HuH-7.5 (cell line): ENCODE data around the gene ATG16L1.
A peak's percentile ranks its signal among the peaks of the same experiment; 100 is the strongest.

Experiments used
- DNase-seq: peaks from one replicate; pipeline ENCODE4 v3.0.0; 2011; ENCODE audit warnings: low spot score

Gene ATG16L1

GRCh38 chr2:233227346-233227978 is 24.0 kb upstream of the ATG16L1 start:
- DNase-seq, result no peak

GRCh38 chr2:233228376-233228775 is 23.1 kb upstream of the ATG16L1 start:
- no peak for DNase-seq

- no peak for DNase-seq
Measured at GRCh38 chr2:233233618-233234230, 17.7 kb upstream of the ATG16L1 start.

- no peak for DNase-seq
Measured at GRCh38 chr2:233234264-233234663, 17.2 kb upstream of the ATG16L1 start.

GRCh38 chr2:233234996-233235395 is 16.5 kb upstream of the ATG16L1 start:
- DNase-seq, result no peak

GRCh38 chr2:233235977-233236376 is 15.5 kb upstream of the ATG16L1 start:
- DNase-seq, result no peak

GRCh38 chr2:233236820-233237589 is 14.5 kb upstream of the ATG16L1 start:
- no peak for DNase-seq

- no peak for DNase-seq
Measured at GRCh38 chr2:233240897-233241296, 10.6 kb upstream of the ATG16L1 start.

GRCh38 chr2:233241803-233242202 is 9.7 kb upstream of the ATG16L1 start:
- DNase-seq, result no peak

GRCh38 chr2:233242231-233242927 is 9.1 kb upstream of the ATG16L1 start:
- DNase-seq, result no peak

- no peak for DNase-seq
Measured at GRCh38 chr2:233243348-233243747, 8.1 kb upstream of the ATG16L1 start.

- DNase-seq, result no peak
Measured at GRCh38 chr2:233244818-233245217, 6.7 kb upstream of the ATG16L1 start.

GRCh38 chr2:233245406-233245805 is 6.1 kb upstream of the ATG16L1 start:
- no peak for DNase-seq

GRCh38 chr2:233247116-233247515 is 4.4 kb upstream of the ATG16L1 start:
- DNase-seq, result no peak

GRCh38 chr2:233247744-233248143 is 3.7 kb upstream of the ATG16L1 start:
- DNase-seq, result no peak

- no peak for DNase-seq
Measured at GRCh38 chr2:233248999-233249398, 2.5 kb upstream of the ATG16L1 start.

GRCh38 chr2:233250568-233250967 is 905 bp upstream of the ATG16L1 start:
- DNase-seq, result no peak

- DNase-seq, result no peak
Measured at GRCh38 chr2:233250985-233251305, 528 bp upstream of the ATG16L1 start.

- DNase-seq, result peak; percentile 23
Measured at GRCh38 chr2:233252227-233252626, 754 bp downstream of the ATG16L1 start.

GRCh38 chr2:233255151-233255550 is 3.7 kb downstream of the ATG16L1 start:
- no peak for DNase-seq

GRCh38 chr2:233256048-233256447 is 4.6 kb downstream of the ATG16L1 start:
- DNase-seq, result no peak

GRCh38 chr2:233258211-233258610 is 6.7 kb downstream of the ATG16L1 start:
- no peak for DNase-seq

GRCh38 chr2:233259730-233260129 is 8.3 kb downstream of the ATG16L1 start:
- no peak for DNase-seq
